Neuronal stem cell (in vitro differentiated cells): ENCODE measurements around the gene KCNN4.

Experiments
- DNase-seq: peaks from one replicate; pipeline ENCODE4 v3.0.0-alpha.2; 2013; ENCODE audit warnings: low spot score
- H2AFZ ChIP-seq: one replicate; pipeline ENCODE4 v1.6.1; 2013; ENCODE audit warnings: mild to moderate bottlenecking, low read length, inconsistent platforms
- H2AK5ac ChIP-seq: 2 replicates; pipeline ENCODE4 v1.6.1; 2013; ENCODE audit warnings: low read depth, mild to moderate bottlenecking, inconsistent platforms, low read length, moderate library complexity, mixed read lengths
- H2BK120ac ChIP-seq: 2 replicates; pipeline ENCODE4 v1.6.1; 2013; ENCODE audit warnings: low read depth, mild to moderate bottlenecking, inconsistent platforms, low read length, moderate library complexity, mixed read lengths
- H2BK12ac ChIP-seq: one replicate; pipeline ENCODE4 v1.6.1; 2013; ENCODE audit warnings: low read length, inconsistent platforms
- H2BK15ac ChIP-seq: 2 replicates; pipeline ENCODE4 v1.6.1; 2013; ENCODE audit warnings: mild to moderate bottlenecking, low read length, inconsistent platforms, mixed read lengths
- H2BK5ac ChIP-seq: one replicate; pipeline ENCODE4 v1.6.1; 2013; ENCODE audit warnings: inconsistent platforms, mild to moderate bottlenecking, low read length, moderate library complexity
- H3K14ac ChIP-seq: one replicate; pipeline ENCODE4 v1.6.1; 2013; ENCODE audit warnings: low read length, inconsistent platforms
- H3K18ac ChIP-seq: 2 replicates; pipeline ENCODE4 v1.6.1; 2013; ENCODE audit warnings: low read length, inconsistent platforms
- H3K23ac ChIP-seq: 2 replicates; pipeline ENCODE4 v1.6.1; 2013; ENCODE audit warnings: low read depth, mild to moderate bottlenecking, mixed read lengths, low read length, inconsistent platforms; ENCODE audit not compliant: poor library complexity
- H3K27ac ChIP-seq: replicated peaks from 3 replicates; pipeline ENCODE4 v1.5.1; 2013; ENCODE audit warnings: low read length, inconsistent platforms
- H3K27me3 ChIP-seq, 3 experiments: 2 replicates each; pipeline ENCODE4 v1.6.1; 2013; ENCODE audit warnings: low read length in 3 of 3, mild to moderate bottlenecking in 2 of 3, inconsistent platforms in 1 of 3, low read depth in 1 of 3, mixed read lengths in 1 of 3, moderate library complexity in 1 of 3; ENCODE audit not compliant: control insufficient read depth in 3 of 3, insufficient read depth in 3 of 3
- H3K36me3 ChIP-seq, 2 donors: replicated peaks in 1 of 2; 2 replicates each; pipeline ENCODE4 v1.6.1; 2013; ENCODE audit warnings: low read length in 2 of 2; ENCODE audit not compliant: control insufficient read depth in 2 of 2, insufficient read depth in 2 of 2
- H3K4ac ChIP-seq: 2 replicates; pipeline ENCODE4 v1.6.1; 2013; ENCODE audit warnings: inconsistent platforms, mild to moderate bottlenecking, low read length, moderate library complexity
- H3K4me1 ChIP-seq, 2 donors: 1 replicate in 1 of 2; 2 replicates in 1 of 2; pipeline ENCODE4 v1.6.1; 2013; ENCODE audit warnings: low read length in 2 of 2, low read depth in 1 of 2; ENCODE audit not compliant: control insufficient read depth in 2 of 2, insufficient read depth in 1 of 2
- H3K4me2 ChIP-seq: one replicate; pipeline ENCODE4 v1.6.1; 2013; ENCODE audit warnings: mild to moderate bottlenecking, low read length, inconsistent platforms; ENCODE audit not compliant: insufficient read depth, poor library complexity, severe bottlenecking
- H3K4me3 ChIP-seq, 2 donors: 2 replicates each; pipeline ENCODE4 v1.5.1; 2013; ENCODE audit warnings: low read length in 2 of 2, mild to moderate bottlenecking in 2 of 2, inconsistent platforms in 1 of 2, moderate library complexity in 1 of 2
- H3K79me1 ChIP-seq: one replicate; pipeline ENCODE4 v1.6.1; 2013; ENCODE audit warnings: low read depth, mild to moderate bottlenecking, inconsistent platforms, low read length, moderate library complexity
- H3K9ac ChIP-seq: one replicate; pipeline ENCODE4 v1.6.1; 2013; ENCODE audit warnings: mild to moderate bottlenecking, low read depth, low read length, inconsistent platforms; ENCODE audit not compliant: poor library complexity
- H3K9me3 ChIP-seq, 2 donors: replicated peaks in 1 of 2; 2 replicates each; pipeline versions ENCODE3 to v1.6.1; 2013; ENCODE audit warnings: low read length in 2 of 2, mild to moderate bottlenecking in 2 of 2, inconsistent platforms in 1 of 2, low read depth in 1 of 2, mixed read lengths in 1 of 2, moderate library complexity in 1 of 2; ENCODE audit not compliant: control insufficient read depth in 2 of 2, insufficient read depth in 1 of 2
- H4K8ac ChIP-seq: one replicate; pipeline ENCODE4 v1.6.1; 2013; ENCODE audit warnings: low read depth, mild to moderate bottlenecking, inconsistent platforms, low read length, moderate library complexity
- H4K91ac ChIP-seq: one replicate; pipeline ENCODE4 v1.6.1; 2013; ENCODE audit warnings: low read length, low read depth, mild to moderate bottlenecking, inconsistent platforms; ENCODE audit not compliant: poor library complexity
- WGBS, 2 donors: extraction: QIAGEN DNeasy Blood & Tissue Kit; methylation state at CpG; one replicate each; pipeline ENCODE4 v1.1.7; 2013; ENCODE audit warnings: missing lambda C conversion rate in 2 of 2, mixed read lengths in 1 of 2; ENCODE audit not compliant: insufficient read length in 2 of 2, insufficient replicate concordance in 1 of 2; ENCODE audit errors: extremely low coverage in 2 of 2; 5-methylcytosine and 5-hydroxymethylcytosine counted together

KCNN4 gene

GRCh38 chr19:43741075-43741825, 39.5 kb downstream of the KCNN4 start:
- H2AK5ac ChIP-seq, result no peak overlapping the region
- no peak overlapping the region for H4K8ac ChIP-seq
- H2BK12ac ChIP-seq, result no peak overlapping the region
- H3K9me3 ChIP-seq, result no peaks in the 10 kb centered on the region
- no peak overlapping the region for H2BK5ac ChIP-seq
- H3K4me3 ChIP-seq, result no peak overlapping the region
- peaks cover 55 to 94% of the 10 kb centered on the region in 2 donors for H3K36me3 ChIP-seq
- no peak overlapping the region for H2BK15ac ChIP-seq
- H3K18ac ChIP-seq, result no peak overlapping the region
- H3K4me2 ChIP-seq, result no peak overlapping the region
- H2BK120ac ChIP-seq, result no peak overlapping the region
- WGBS, 2 donors, result no CpG with 5 or more reads among the region's 10 CpGs
- no peak overlapping the region for H3K9ac ChIP-seq
- H3K27me3 ChIP-seq, result peaks cover 0 to 2% (median 0%) of the 10 kb centered on the region in 3 experiments
- no peak overlapping the region for H2AFZ ChIP-seq
- H3K4me1 ChIP-seq, result no peaks in the 10 kb centered on the region
- no peak for DNase-seq
- no peak overlapping the region for H3K14ac ChIP-seq
- peaks cover 2% of the 10 kb centered on the region for H3K79me1 ChIP-seq
- H3K27ac ChIP-seq, result no peak overlapping the region
- no peak overlapping the region for H4K91ac ChIP-seq
- no peak overlapping the region for H3K4ac ChIP-seq
- no peak overlapping the region for H3K23ac ChIP-seq

- H3K4me1 ChIP-seq, result no peaks in the 10 kb centered on the region
- no peak overlapping the region for H4K8ac ChIP-seq
- no peak overlapping the region for H2AK5ac ChIP-seq
- peaks cover 53 to 98% of the 10 kb centered on the region in 2 donors for H3K36me3 ChIP-seq
- H3K9me3 ChIP-seq, result no peaks in the 10 kb centered on the region
- no peak overlapping the region for H3K14ac ChIP-seq
- no peak overlapping the region for H3K9ac ChIP-seq
- no peak overlapping the region for H3K27ac ChIP-seq
- no peak overlapping the region for H2BK5ac ChIP-seq
- H2AFZ ChIP-seq, result no peak overlapping the region
- peaks cover 0 to 2% (median 0%) of the 10 kb centered on the region in 3 experiments for H3K27me3 ChIP-seq
- no peak overlapping the region for H3K4me2 ChIP-seq
- no peak overlapping the region for H2BK120ac ChIP-seq
- no peak for DNase-seq
- no peak overlapping the region for H2BK12ac ChIP-seq
- no CpG with 5 or more reads among the region's 16 CpGs for WGBS, 2 donors
- no peak overlapping the region for H3K23ac ChIP-seq
- peaks cover 2% of the 10 kb centered on the region for H3K79me1 ChIP-seq
- no peak overlapping the region for H2BK15ac ChIP-seq
- no peak overlapping the region for H3K4ac ChIP-seq
- no peak overlapping the region for H3K18ac ChIP-seq
- no peak overlapping the region for H4K91ac ChIP-seq
- H3K4me3 ChIP-seq, result no peak overlapping the region
These were observed 41.1 kb downstream of the KCNN4 start for GRCh38 chr19:43739439-43740235.

GRCh38 chr19:43738780-43739211, 42.0 kb downstream of the KCNN4 start:
- no peak overlapping the region for H3K9ac ChIP-seq
- DNase-seq, result no peak
- H3K14ac ChIP-seq, result no peak overlapping the region
- peaks cover 2% of the 10 kb centered on the region for H3K79me1 ChIP-seq
- no peak overlapping the region for H3K18ac ChIP-seq
- no peak overlapping the region for H3K4ac ChIP-seq
- H3K4me1 ChIP-seq, result no peaks in the 10 kb centered on the region
- no peak overlapping the region for H2BK120ac ChIP-seq
- no peak overlapping the region for H2AK5ac ChIP-seq
- no peak overlapping the region for H2BK15ac ChIP-seq
- H4K91ac ChIP-seq, result no peak overlapping the region
- H3K27ac ChIP-seq, result no peak overlapping the region
- H2AFZ ChIP-seq, result no peak overlapping the region
- no peak overlapping the region for H2BK12ac ChIP-seq
- WGBS, 2 donors, result no CpG with 5 or more reads among the region's 5 CpGs
- H3K9me3 ChIP-seq, result no peaks in the 10 kb centered on the region
- H3K4me2 ChIP-seq, result no peak overlapping the region
- H3K23ac ChIP-seq, result no peak overlapping the region
- peaks cover 0 to 2% (median 0%) of the 10 kb centered on the region in 3 experiments for H3K27me3 ChIP-seq
- no peak overlapping the region for H3K4me3 ChIP-seq
- H2BK5ac ChIP-seq, result no peak overlapping the region
- peaks cover 48 to 98% of the 10 kb centered on the region in 2 donors for H3K36me3 ChIP-seq
- no peak overlapping the region for H4K8ac ChIP-seq

GRCh38 chr19:43735957-43736356, 44.8 kb downstream of the KCNN4 start:
- no peak overlapping the region for H4K91ac ChIP-seq
- H3K4me1 ChIP-seq, result no peaks in the 10 kb centered on the region
- H2AFZ ChIP-seq, result no peak overlapping the region
- H2BK12ac ChIP-seq, result no peak overlapping the region
- no peak overlapping the region for H3K23ac ChIP-seq
- H3K4ac ChIP-seq, result no peak overlapping the region
- H3K27ac ChIP-seq, result no peak overlapping the region
- no peak overlapping the region for H2AK5ac ChIP-seq
- H2BK5ac ChIP-seq, result no peak overlapping the region
- peaks cover 0 to 2% (median 0%) of the 10 kb centered on the region in 3 experiments for H3K27me3 ChIP-seq
- H3K9ac ChIP-seq, result no peak overlapping the region
- H2BK15ac ChIP-seq, result no peak overlapping the region
- H2BK120ac ChIP-seq, result no peak overlapping the region
- peaks cover 2% of the 10 kb centered on the region for H3K79me1 ChIP-seq
- H3K36me3 ChIP-seq, result peaks cover 56 to 98% of the 10 kb centered on the region in 2 donors
- H3K4me3 ChIP-seq, result no peak overlapping the region
- H3K9me3 ChIP-seq, result no peaks in the 10 kb centered on the region
- H3K14ac ChIP-seq, result no peak overlapping the region
- DNase-seq, result no peak
- H3K4me2 ChIP-seq, result no peak overlapping the region
- no peak overlapping the region for H3K18ac ChIP-seq
- no peak overlapping the region for H4K8ac ChIP-seq
